HUES48 (cell line): ENCODE data around the gene LRRC27.
"Not testable (repeated sequence)": the region's sequence is repeated elsewhere in the genome, so short reads cannot be mapped to it uniquely, and the experiment has no call there.

Source experiments
- H3K27ac ChIP-seq: one replicate; pipeline ENCODE4 v1.7.0; 2013; ENCODE audit warnings: low read depth, low read length, inconsistent platforms
- H3K27me3 ChIP-seq: 2 replicates; pipeline ENCODE4 v1.6.1; 2013; ENCODE audit warnings: mild to moderate bottlenecking, low read length; ENCODE audit not compliant: control insufficient read depth, insufficient read depth
- H3K36me3 ChIP-seq: 2 replicates; pipeline ENCODE4 v1.6.1; 2013; ENCODE audit warnings: low read length; ENCODE audit not compliant: control insufficient read depth, insufficient read depth
- H3K4me1 ChIP-seq: 2 replicates; pipeline ENCODE4 v1.6.1; 2013; ENCODE audit warnings: mild to moderate bottlenecking, low read length; ENCODE audit not compliant: control insufficient read depth, insufficient read depth
- H3K4me3 ChIP-seq: 2 replicates; pipeline ENCODE4 v1.5.1; 2013; ENCODE audit warnings: mild to moderate bottlenecking, low read depth, low read length
- H3K9ac ChIP-seq: 2 replicates; pipeline ENCODE4 v1.6.1; 2013; ENCODE audit warnings: mild to moderate bottlenecking, low read depth, low read length, moderate library complexity
- H3K9me3 ChIP-seq: 2 replicates; pipeline ENCODE4 v1.6.1; 2013; ENCODE audit warnings: low read length; ENCODE audit not compliant: control insufficient read depth, insufficient read depth

Gene LRRC27

GRCh38 chr10:132294561-132295318 lies 37.3 kb upstream of the LRRC27 start:
- H3K9ac ChIP-seq, result no peak overlapping the region
- H3K36me3 ChIP-seq, result no peaks in the 10 kb centered on the region
- H3K9me3 ChIP-seq, result no peaks in the 10 kb centered on the region
- H3K4me3 ChIP-seq, result no peak overlapping the region
- peaks cover 2% of the 10 kb centered on the region; the same call in 1 of the 2 replicates for H3K4me1 ChIP-seq
- no peaks in the 10 kb centered on the region for H3K27me3 ChIP-seq
- no peak overlapping the region for H3K27ac ChIP-seq

GRCh38 chr10:132295481-132295880 lies 36.5 kb upstream of the LRRC27 start:
- not testable (repeated sequence) for H3K9ac ChIP-seq, H3K27me3 ChIP-seq, H3K9me3 ChIP-seq, H3K36me3 ChIP-seq, H3K4me3 ChIP-seq, H3K27ac ChIP-seq, H3K4me1 ChIP-seq

GRCh38 chr10:132296666-132297443 lies 35.1 kb upstream of the LRRC27 start:
- no peak overlapping the region for H3K4me3 ChIP-seq
- H3K36me3 ChIP-seq, result no peaks in the 10 kb centered on the region
- H3K27ac ChIP-seq, result no peak overlapping the region
- no peaks in the 10 kb centered on the region for H3K9me3 ChIP-seq
- no peak overlapping the region for H3K9ac ChIP-seq
- H3K27me3 ChIP-seq, result no peaks in the 10 kb centered on the region
- H3K4me1 ChIP-seq, result peaks cover 2% of the 10 kb centered on the region; the same call in 1 of the 2 replicates

GRCh38 chr10:132297526-132297925 lies 34.5 kb upstream of the LRRC27 start:
- Histone ChIP-seq H3K9ac (no peak overlapping the region), H3K36me3 (no peaks in the 10 kb centered on the region), H3K4me3 (no peak overlapping the region), H3K27ac (no peak overlapping the region), H3K9me3 (no peaks in the 10 kb centered on the region), H3K4me1 (peaks cover 2% of the 10 kb centered on the region; the same call in 1 of the 2 replicates), H3K27me3 (no peaks in the 10 kb centered on the region)

- H3K27ac ChIP-seq, result no peak overlapping the region
- no peak overlapping the region for H3K9ac ChIP-seq
- no peaks in the 10 kb centered on the region for H3K9me3 ChIP-seq
- H3K27me3 ChIP-seq, result no peaks in the 10 kb centered on the region
- peaks cover under 1% of the 10 kb centered on the region; the same call in 1 of the 2 replicates for H3K4me1 ChIP-seq
- no peaks in the 10 kb centered on the region for H3K36me3 ChIP-seq
- H3K4me3 ChIP-seq, result no peak overlapping the region
These were observed 33.7 kb upstream of the LRRC27 start for GRCh38 chr10:132298038-132298881.

- H3K27ac ChIP-seq, result no peak overlapping the region
- no peaks in the 10 kb centered on the region for H3K36me3 ChIP-seq
- no peak overlapping the region for H3K9ac ChIP-seq
- H3K4me1 ChIP-seq, result no peaks in the 10 kb centered on the region
- H3K4me3 ChIP-seq, result no peak overlapping the region
- H3K9me3 ChIP-seq, result no peaks in the 10 kb centered on the region
- H3K27me3 ChIP-seq, result no peaks in the 10 kb centered on the region; the same call in 1 of the 2 replicates
These were observed 32.3 kb upstream of the LRRC27 start for GRCh38 chr10:132299371-132300336.

GRCh38 chr10:132300582-132300981 lies 31.4 kb upstream of the LRRC27 start:
- Histone ChIP-seq H3K27ac (no peak overlapping the region), H3K27me3 (peaks cover 9% of the 10 kb centered on the region), H3K4me3 (no peak overlapping the region), H3K9ac (no peak overlapping the region), H3K36me3 (no peaks in the 10 kb centered on the region), H3K9me3 (0 out of 2 replicates have a peak, but pooled peaks cover 2% of the 10 kb centered on the region), H3K4me1 (no peaks in the 10 kb centered on the region)

GRCh38 chr10:132301371-132302330 lies 30.3 kb upstream of the LRRC27 start:
- no peaks in the 10 kb centered on the region for H3K4me1 ChIP-seq
- no peak overlapping the region for H3K4me3 ChIP-seq
- H3K9ac ChIP-seq, result no peak overlapping the region
- no peaks in the 10 kb centered on the region for H3K36me3 ChIP-seq
- H3K9me3 ChIP-seq, result peaks cover 8% of the 10 kb centered on the region; the same call in 1 of the 2 replicates
- H3K27me3 ChIP-seq, result peaks cover 20% of the 10 kb centered on the region
- H3K27ac ChIP-seq, result no peak overlapping the region

- Histone ChIP-seq H3K4me1 (no peaks in the 10 kb centered on the region), H3K27me3 (peaks cover 28% of the 10 kb centered on the region), H3K4me3 (no peak overlapping the region)
These were observed 29.3 kb upstream of the LRRC27 start for GRCh38 chr10:132302421-132303310.

More at GRCh38 chr10:132302421-132303310, 29.3 kb upstream of the LRRC27 start:
- Histone ChIP-seq H3K9ac (no peak overlapping the region), H3K36me3 (no peaks in the 10 kb centered on the region), H3K27ac (no peak overlapping the region), H3K9me3 (peaks cover 8% of the 10 kb centered on the region; the same call in 1 of the 2 replicates)
